ENCODE measurements around the gene GAS6.

The GAS6 gene

DNA sequence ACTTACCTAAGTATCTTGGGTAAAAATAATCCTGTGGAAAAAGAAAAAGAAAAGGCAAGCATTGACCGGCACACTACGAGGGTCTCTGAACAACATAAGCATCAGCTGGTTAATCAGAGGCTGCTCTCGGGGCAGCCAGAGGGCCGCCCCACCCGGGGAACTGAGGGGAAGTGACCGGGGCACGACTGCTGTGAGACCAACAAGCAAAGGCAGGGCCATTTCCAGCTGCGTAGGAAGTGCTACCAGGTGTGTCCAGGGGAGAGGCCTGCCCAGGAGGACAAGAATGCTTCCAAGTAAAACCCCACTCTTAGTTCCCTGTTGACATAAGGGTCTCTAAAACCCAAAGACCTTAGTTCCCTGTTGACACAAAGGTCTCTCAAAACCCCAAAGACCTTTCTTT, 15.9 kb downstream of the GAS6 start:
- H3K27me3 ChIP-seq (ENCODE audit: insufficient read depth, low read length, poor library complexity), result no peaks in the 10 kb centered on the region
- ATAC-seq (ENCODE audit: insufficient read depth, low read depth) (no peak), DNase-seq (no peak)
- H3K27ac ChIP-seq (ENCODE audit: low read length), result no peak overlapping the region
- no peak overlapping the region for H2AFZ ChIP-seq (ENCODE audit: low read depth, low read length)
- no peak overlapping the region for H3K4me3 ChIP-seq (ENCODE audit: low read depth in 1 of 2, low read length in 2 of 2)
- H3K9me3 ChIP-seq (ENCODE audit: insufficient read depth, low read length, severe bottlenecking), result no peaks in the 10 kb centered on the region
- no peak overlapping the region for H3K9ac ChIP-seq (ENCODE audit: low read depth, low read length)
- H3K4me2 ChIP-seq (ENCODE audit: insufficient read depth, low read length), result no peak overlapping the region
- H3K79me2 ChIP-seq (ENCODE audit: insufficient read depth, low read length), result no peaks in the 10 kb centered on the region
- H3K4me1 ChIP-seq (ENCODE audit: insufficient read depth, low read length), result peaks cover 33% of the 10 kb centered on the region
- no peaks in the 10 kb centered on the region for H3K36me3 ChIP-seq (ENCODE audit: insufficient read depth, low read length)
- TF ChIP-seq, protein P1, sequence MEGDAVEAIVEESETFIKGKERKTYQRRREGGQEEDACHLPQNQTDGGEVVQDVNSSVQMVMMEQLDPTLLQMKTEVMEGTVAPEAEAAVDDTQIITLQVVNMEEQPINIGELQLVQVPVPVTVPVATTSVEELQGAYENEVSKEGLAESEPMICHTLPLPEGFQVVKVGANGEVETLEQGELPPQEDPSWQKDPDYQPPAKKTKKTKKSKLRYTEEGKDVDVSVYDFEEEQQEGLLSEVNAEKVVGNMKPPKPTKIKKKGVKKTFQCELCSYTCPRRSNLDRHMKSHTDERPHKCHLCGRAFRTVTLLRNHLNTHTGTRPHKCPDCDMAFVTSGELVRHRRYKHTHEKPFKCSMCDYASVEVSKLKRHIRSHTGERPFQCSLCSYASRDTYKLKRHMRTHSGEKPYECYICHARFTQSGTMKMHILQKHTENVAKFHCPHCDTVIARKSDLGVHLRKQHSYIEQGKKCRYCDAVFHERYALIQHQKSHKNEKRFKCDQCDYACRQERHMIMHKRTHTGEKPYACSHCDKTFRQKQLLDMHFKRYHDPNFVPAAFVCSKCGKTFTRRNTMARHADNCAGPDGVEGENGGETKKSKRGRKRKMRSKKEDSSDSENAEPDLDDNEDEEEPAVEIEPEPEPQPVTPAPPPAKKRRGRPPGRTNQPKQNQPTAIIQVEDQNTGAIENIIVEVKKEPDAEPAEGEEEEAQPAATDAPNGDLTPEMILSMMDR (IDR thresholded peaks at IDR 0.05; ENCODE audit: borderline replicate concordance, extremely low read depth, low read length, poor library complexity, severe bottlenecking), result no peak
- TF ChIP-seq EZH2 (IDR thresholded peaks at IDR 0.05; ENCODE audit: borderline replicate concordance, low read depth, low read length, severe bottlenecking), result no peak
- H4K20me1 ChIP-seq (ENCODE audit: insufficient read depth, low read length), result no peaks in the 10 kb centered on the region; the same call in 1 of the 2 replicates

DNA sequence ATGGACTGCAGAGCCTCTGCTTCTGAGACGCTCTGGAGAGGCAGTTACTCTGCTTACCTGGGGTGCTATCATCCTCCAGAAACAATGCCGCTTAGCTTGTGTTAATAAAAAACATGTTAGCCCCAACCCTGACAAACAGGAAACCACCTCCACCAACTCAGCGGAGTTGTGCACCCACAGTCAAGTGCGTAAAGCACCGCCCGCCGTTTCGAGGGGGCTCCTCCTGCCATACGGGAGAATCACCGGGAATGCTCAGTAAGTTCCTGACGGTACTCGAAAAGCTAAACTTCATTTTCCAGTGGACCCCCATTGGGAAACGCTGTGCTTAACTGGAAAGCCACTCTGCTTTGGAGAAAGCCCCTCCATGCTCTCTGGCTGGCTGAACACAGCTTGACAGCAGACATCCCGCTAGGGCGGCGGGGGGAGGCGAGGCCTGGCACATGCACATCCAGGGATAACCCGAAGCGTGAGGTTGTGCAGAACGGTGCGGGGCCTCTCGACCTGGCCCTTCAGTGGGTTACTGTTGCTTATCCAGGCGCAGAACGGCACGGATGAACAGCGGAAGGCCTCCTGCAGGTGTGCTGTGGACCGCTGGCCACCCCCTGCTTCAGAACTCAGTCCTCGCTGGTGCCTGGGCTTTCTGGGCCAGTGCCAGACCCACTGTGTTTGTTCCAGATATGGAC, 17.1 kb downstream of the GAS6 start:
- H4K20me1 ChIP-seq (ENCODE audit: insufficient read depth, low read length), result peaks cover 3% of the 10 kb centered on the region; the same call in 1 of the 2 replicates
- no peak overlapping the region for H3K9ac ChIP-seq (ENCODE audit: low read depth, low read length)
- no peaks in the 10 kb centered on the region for H3K36me3 ChIP-seq (ENCODE audit: insufficient read depth, low read length)
- H3K4me3 ChIP-seq (ENCODE audit: low read depth in 1 of 2, low read length in 2 of 2), result 0 out of 4 replicates have a peak overlapping the region, but pooled peaks of 1 of the 2 experiments have one; percentile 5
- peak overlapping the region; percentile 29; the same call in 1 of the 2 replicates for H3K27ac ChIP-seq (ENCODE audit: low read length)
- peaks cover 30% of the 10 kb centered on the region for H3K4me1 ChIP-seq (ENCODE audit: insufficient read depth, low read length)
- DNase-seq, result peak; percentile 48
- TF ChIP-seq, protein P1 (IDR thresholded peaks at IDR 0.05; ENCODE audit: borderline replicate concordance, extremely low read depth, low read length, poor library complexity, severe bottlenecking), result no peak
- no peak for TF ChIP-seq EZH2 (IDR thresholded peaks at IDR 0.05; ENCODE audit: borderline replicate concordance, low read depth, low read length, severe bottlenecking)
- H3K4me2 ChIP-seq (ENCODE audit: insufficient read depth, low read length), result peak overlapping the region; percentile 47
- peak overlapping the region; percentile 6; the same call in 1 of the 2 replicates for H2AFZ ChIP-seq (ENCODE audit: low read depth, low read length)
- ATAC-seq (ENCODE audit: insufficient read depth, low read depth), result peak; percentile 81
- H3K9me3 ChIP-seq (ENCODE audit: insufficient read depth, low read length, severe bottlenecking), result no peaks in the 10 kb centered on the region
- H3K79me2 ChIP-seq (ENCODE audit: insufficient read depth, low read length), result no peaks in the 10 kb centered on the region
- H3K27me3 ChIP-seq (ENCODE audit: insufficient read depth, low read length, poor library complexity), result no peaks in the 10 kb centered on the region

DNA sequence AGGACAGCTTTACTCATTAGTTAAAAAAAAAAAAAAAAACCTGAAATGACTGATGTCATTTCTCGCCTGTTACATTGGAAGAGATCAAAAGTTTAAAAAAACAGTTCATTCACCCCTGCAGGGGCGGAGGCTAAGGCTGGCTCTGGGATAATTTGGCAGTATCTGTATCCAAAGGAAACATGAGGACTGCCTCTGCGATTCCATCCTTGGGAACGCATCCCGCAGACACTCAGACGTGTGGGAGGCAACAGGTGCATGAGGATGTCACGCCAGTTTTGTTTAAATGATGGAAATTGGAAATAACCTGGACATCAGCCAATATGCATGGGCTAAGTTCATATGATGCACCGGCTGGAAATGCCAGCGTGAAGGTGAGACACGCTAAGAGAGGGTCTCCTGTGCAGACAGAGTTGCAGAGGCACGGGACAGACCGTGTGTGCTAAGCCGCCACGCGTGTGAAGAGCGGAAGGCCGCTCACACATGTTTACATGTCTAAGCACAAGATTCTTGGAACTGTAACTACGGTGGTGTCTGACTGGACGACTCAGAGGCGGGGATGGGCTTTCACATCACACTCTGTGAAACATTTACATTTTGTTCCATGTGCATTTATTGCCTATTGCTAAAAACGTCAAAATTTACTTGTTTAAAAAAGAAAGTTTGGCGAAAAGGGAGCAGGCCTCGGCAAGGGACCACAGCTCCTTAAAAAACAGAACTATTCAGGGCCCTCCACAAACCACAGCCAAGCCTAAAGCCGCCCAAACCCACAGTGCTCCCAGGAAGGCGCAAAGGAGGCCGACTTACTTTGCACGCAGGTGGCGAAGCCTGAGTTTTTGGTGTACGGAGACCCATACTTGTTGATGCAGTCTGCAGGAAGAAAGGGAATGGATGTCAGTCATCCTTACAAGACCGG, 17.9 kb downstream of the GAS6 start:
- H3K9ac ChIP-seq (ENCODE audit: low read depth, low read length), result no peak overlapping the region
- H2AFZ ChIP-seq (ENCODE audit: low read depth, low read length), result peak overlapping the region; percentile 6; the same call in 1 of the 2 replicates
- H3K79me2 ChIP-seq (ENCODE audit: insufficient read depth, low read length), result no peaks in the 10 kb centered on the region
- ATAC-seq (ENCODE audit: insufficient read depth, low read depth) (peak; percentile 23; the same call in 2 of the 3 replicates), DNase-seq (no peak)
- H3K9me3 ChIP-seq (ENCODE audit: insufficient read depth, low read length, severe bottlenecking), result no peaks in the 10 kb centered on the region
- H3K4me1 ChIP-seq (ENCODE audit: insufficient read depth, low read length), result peaks cover 30% of the 10 kb centered on the region
- H4K20me1 ChIP-seq (ENCODE audit: insufficient read depth, low read length), result peaks cover 6% of the 10 kb centered on the region; the same call in 1 of the 2 replicates
- H3K27me3 ChIP-seq (ENCODE audit: insufficient read depth, low read length, poor library complexity), result no peaks in the 10 kb centered on the region
- peak overlapping the region; percentile 29; the same call in 1 of the 2 replicates for H3K27ac ChIP-seq (ENCODE audit: low read length)
- no peaks in the 10 kb centered on the region for H3K36me3 ChIP-seq (ENCODE audit: insufficient read depth, low read length)
- H3K4me3 ChIP-seq (ENCODE audit: low read depth in 1 of 2, low read length in 2 of 2), result peak overlapping the region in 1 of 2 experiments; percentile 5; a peak in 2 of 4 replicates
- peak overlapping the region; percentile 47 for H3K4me2 ChIP-seq (ENCODE audit: insufficient read depth, low read length)
- TF ChIP-seq EZH2 (IDR thresholded peaks at IDR 0.05; ENCODE audit: borderline replicate concordance, low read depth, low read length, severe bottlenecking), result no peak
- TF ChIP-seq, protein P1 (IDR thresholded peaks at IDR 0.05; ENCODE audit: borderline replicate concordance, extremely low read depth, low read length, poor library complexity, severe bottlenecking), result no peak

Measured in DND-41 (cell line).